Tibial nerve (tissue), 4 donors: ENCODE results near the gene STH.

Source experiments
- CTCF ChIP-seq, 5 experiments: fragments of 200-600 bp in 3 of 5; fragments of 450-650 bp in 2 of 5; sonication (generic) in 3 of 5; IDR thresholded peaks; one replicate each; pipeline ENCODE4 v1.5.1; 2016 to 2019; ENCODE audit warnings: antibody characterized with exemption in 5 of 5, mild to moderate bottlenecking in 3 of 5, moderate library complexity in 2 of 5
- EP300 ChIP-seq, 2 donors: sonication (generic); formaldehyde crosslinking; IDR thresholded peaks; one replicate each; pipeline ENCODE4 v1.6.1; 2017; ENCODE audit warnings: antibody characterized with exemption in 2 of 2, mild to moderate bottlenecking in 1 of 2
- POLR2A ChIP-seq, 2 donors: fragments of 450-650 bp; IDR thresholded peaks; one replicate each; pipeline ENCODE4 v1.6.1; 2017; ENCODE audit warnings: antibody characterized with exemption in 2 of 2, mild to moderate bottlenecking in 2 of 2, moderate library complexity in 2 of 2

GRCh38 chr17:45984368-45984767 lies 14.7 kb upstream of the STH start:
- TF ChIP-seq CTCF (IDR thresholded peaks at IDR 0.05) (no peak), EP300 (IDR thresholded peaks at IDR 0.05) (no peak), POLR2A (IDR thresholded peaks at IDR 0.05) (no peak)
